ENCODE results near the gene ATP6V0C. TPM values are rescaled to one million over a fixed set of nuclear protein-coding genes. Genes with fewer than 3 reads are reported as not detected.
A peak's percentile ranks its signal among the peaks of the same experiment; 100 is the strongest.
"Not testable (repeated sequence)": the region's sequence is repeated elsewhere in the genome, so short reads cannot be mapped to it uniquely, and the experiment has no call there.

ATP6V0C gene
- total and polyA plus RNA-seq, 2 of the 13 experiments (the other 11 are each of a cell fraction or from before 2014, with no cell fraction given), result 10.4 to 20.1 TPM

- Histone ChIP-seq H3K79me2 (ENCODE audit: insufficient read depth, low read length) (peaks cover 5% of the 10 kb centered on the region), H3K27me3 (ENCODE audit: control insufficient read depth in 1 of 2, insufficient read depth in 2 of 2, low read length in 2 of 2) (no peaks in the 10 kb centered on the region), H3K4me1 (ENCODE audit: insufficient read depth, low read length) (peaks cover 53% of the 10 kb centered on the region), H3K36me3 (replicated peaks in 1 of 2; ENCODE audit: control insufficient read depth in 1 of 2, insufficient read depth in 2 of 2, low read length in 2 of 2) (peaks cover 2 to 10% of the 10 kb centered on the region in 2 experiments; a peak in 4 of 5 replicates), H3K27ac (ENCODE audit: extremely low read length, insufficient read depth, low read length) (no peak overlapping the region), H3K4me3 (replicated peaks in 1 of 3; ENCODE audit: insufficient read depth in 1 of 3, low read depth in 2 of 3, low read length in 3 of 3) (no peak overlapping the region), H2AFZ (ENCODE audit: low read length) (no peak overlapping the region), H4K20me1 (ENCODE audit: insufficient read depth, low read length) (no peaks in the 10 kb centered on the region), H3K4me2 (ENCODE audit: low read depth, low read length) (no peak overlapping the region), H3K9ac (ENCODE audit: insufficient read depth, low read depth, low read length) (no peak overlapping the region), H3K9me3 (ENCODE audit: low read length) (no peaks in the 10 kb centered on the region)
- ChIA-PET POLR2A (interaction anchor here (2.2 kb wide), 1 partner anchor 19 kb away, joined by 10 read pairs; the partner anchor contains the start of gene ATP6V0C), CTCF (ENCODE audit: low intra/inter-chr PET ratio, low total read pairs) (no interaction called here)
- no peak for ATAC-seq
- no TSS peak for BruUV-seq (replicated peaks)
- intact Hi-C loops (cut with micrococcal nuclease; ENCODE audit: unreplicated experiment) (no loop called here), in situ Hi-C loops (cut with HindIII; ENCODE audit: extremely low pct_ligation_motif_present, low pct_unique_long_range_greater_than_20kb) (no loop called here)
- 91% methylated on average over 11 of the region's 11 CpGs for WGBS (ENCODE audit: low lambda C conversion rate)
- no peak for DNase-seq (ENCODE audit: low spot score)
- TF ChIP-seq REXO4 (CRISPR knock-in tag; IDR thresholded peaks at IDR 0.05; ENCODE audit: borderline replicate concordance) (no peak), ZNF121 (CRISPR knock-in tag; IDR thresholded peaks at IDR 0.05) (peak; percentile 76), ZBTB8A (CRISPR knock-in tag; IDR thresholded peaks at IDR 0.05; ENCODE audit: borderline replicate concordance, low read depth) (no peak), AKAP8 (CRISPR knock-in tag; IDR thresholded peaks at IDR 0.05) (no peak), ERF (CRISPR knock-in tag; IDR thresholded peaks at IDR 0.05) (no peak), ATF4 (CRISPR knock-in tag; IDR thresholded peaks at IDR 0.05) (no peak)
- FAIRE-seq, result no peak
Observed at GRCh38 chr16:2533912-2534311, 20.2 kb downstream of the ATP6V0C start.

- ATAC-seq; H3K79me2 ChIP-seq (ENCODE audit: insufficient read depth, low read length); H3K36me3 ChIP-seq (replicated peaks in 1 of 2; ENCODE audit: control insufficient read depth in 1 of 2, insufficient read depth in 2 of 2, low read length in 2 of 2); H3K9ac ChIP-seq (ENCODE audit: insufficient read depth, low read depth, low read length); H3K27me3 ChIP-seq (ENCODE audit: control insufficient read depth in 1 of 2, insufficient read depth in 2 of 2, low read length in 2 of 2); H3K9me3 ChIP-seq (ENCODE audit: low read length); BruUV-seq (replicated peaks); intact Hi-C loops (cut with micrococcal nuclease; ENCODE audit: unreplicated experiment); H2AFZ ChIP-seq (ENCODE audit: low read length); FAIRE-seq; CTCF ChIA-PET (ENCODE audit: low intra/inter-chr PET ratio, low total read pairs); DNase-seq (ENCODE audit: low spot score); H4K20me1 ChIP-seq (ENCODE audit: insufficient read depth, low read length); H3K4me3 ChIP-seq (replicated peaks in 1 of 3; ENCODE audit: insufficient read depth in 1 of 3, low read depth in 2 of 3, low read length in 3 of 3); in situ Hi-C loops (cut with HindIII; ENCODE audit: extremely low pct_ligation_motif_present, low pct_unique_long_range_greater_than_20kb): not testable (repeated sequence)
- H3K4me2 ChIP-seq (ENCODE audit: low read depth, low read length), result peak overlapping the region; percentile 68; the same call in 1 of the 2 replicates
- POLR2A ChIA-PET, result interaction anchor here (1.0 to 2.2 kb wide), 2 partner anchors 20 to 60 kb away, joined by 4 to 10 read pairs; partner anchors contain the start of genes ATP6V0C and TBC1D24
- peak; percentile 95 for TF ChIP-seq ZNF629 (CRISPR knock-in tag; conservative IDR thresholded peaks at IDR 0.05)
- TF ChIP-seq POLR2A (IDR thresholded peaks at IDR 0.05; ENCODE audit: insufficient read depth in 1 of 2, low read depth in 2 of 2, low read length in 2 of 2), result 0 out of 4 replicates have a peak, but pooled peaks of 1 of the 2 experiments have one; percentile 24
- peak; percentile 52; the same call in 1 of the 2 replicates for TF ChIP-seq ZMYM3 (CRISPR knock-in tag; IDR thresholded peaks at IDR 0.05)
- TF ChIP-seq KDM1A (CRISPR knock-in tag; IDR thresholded peaks at IDR 0.05), result peak; percentile 32; the same call in 1 of the 2 replicates
- WGBS (ENCODE audit: low lambda C conversion rate), result 34% methylated on average over 5 of the region's 5 CpGs
- H3K4me1 ChIP-seq (ENCODE audit: insufficient read depth, low read length), result peaks cover 58% of the 10 kb centered on the region
- H3K27ac ChIP-seq (ENCODE audit: extremely low read length, insufficient read depth, low read length), result peak overlapping the region; percentile 46
Observed at GRCh38 chr16:2534335-2534734, 20.6 kb downstream of the ATP6V0C start.
